ENCODE results near the gene KIAA1671. TPM values are rescaled to one million over a fixed set of nuclear protein-coding genes. Genes with fewer than 3 reads are reported as not detected.

Gene KIAA1671
- total RNA-seq, 4 donors from 2014 or later = 83.1 to 162 (median 105) TPM

GRCh38 chr22:24925586-24926427, 26.7 kb upstream of the KIAA1671 start:
- intact Hi-C loops (cut with DNase I; ENCODE audit: low total_unique reads) (no loop called here), in situ Hi-C loops (cut with MboI; ENCODE audit: low pct_ligation_motif_present in 1 of 4, low pct_unique_long_range_greater_than_20kb in 1 of 4, low sequenced_read_pairs in 3 of 4) (no loop called here)
- no peak for DNase-seq
- H3K4me1 ChIP-seq = peaks cover 0 to 3% (median 0%) of the 10 kb centered on the region in 4 donors
- no peaks in the 10 kb centered on the region for H3K9me3 ChIP-seq
- WGBS, 2 donors (ENCODE audit: low coverage in 1 of 2) = 32 to 63% methylated on average over 3 to 17 of the region's 17 CpGs
- no peak overlapping the region for H3K27ac ChIP-seq
- TF ChIP-seq EP300 (IDR thresholded peaks at IDR 0.05; ENCODE audit: low read depth) (no peak), CTCF (IDR thresholded peaks at IDR 0.05) (no peak), POLR2AphosphoS5 (IDR thresholded peaks at IDR 0.05) (no peak), POLR2A (IDR thresholded peaks at IDR 0.05) (no peak)
- H3K36me3 ChIP-seq = no peaks in the 10 kb centered on the region
- H3K27me3 ChIP-seq = no peaks in the 10 kb centered on the region
- H3K4me3 ChIP-seq = no peak overlapping the region

GRCh38 chr22:24926428-24926725, 26.1 kb upstream of the KIAA1671 start:
- Histone ChIP-seq H3K4me3 (no peak overlapping the region), H3K4me1 (peaks cover 0 to 3% (median 0%) of the 10 kb centered on the region in 4 donors), H3K27me3 (no peaks in the 10 kb centered on the region), H3K9me3 (no peaks in the 10 kb centered on the region), H3K27ac (no peak overlapping the region), H3K36me3 (no peaks in the 10 kb centered on the region)
- DNase-seq = no peak
- 40 to 60% methylated on average over 3 of the region's 3 CpGs for WGBS, 2 donors (ENCODE audit: low coverage in 1 of 2)
- intact Hi-C loops (cut with DNase I; ENCODE audit: low total_unique reads) = no loop called here
- in situ Hi-C loops (cut with MboI; ENCODE audit: low pct_ligation_motif_present in 1 of 4, low pct_unique_long_range_greater_than_20kb in 1 of 4, low sequenced_read_pairs in 3 of 4) = no loop called here
- TF ChIP-seq POLR2A (IDR thresholded peaks at IDR 0.05) (no peak), POLR2AphosphoS5 (IDR thresholded peaks at IDR 0.05) (no peak), CTCF (IDR thresholded peaks at IDR 0.05) (no peak), EP300 (IDR thresholded peaks at IDR 0.05; ENCODE audit: low read depth) (no peak)

GRCh38 chr22:24926849-24927579, 25.5 kb upstream of the KIAA1671 start:
- no peaks in the 10 kb centered on the region for H3K36me3 ChIP-seq
- intact Hi-C loops (cut with DNase I; ENCODE audit: low total_unique reads) (no loop called here), in situ Hi-C loops (cut with MboI; ENCODE audit: low pct_ligation_motif_present in 1 of 4, low pct_unique_long_range_greater_than_20kb in 1 of 4, low sequenced_read_pairs in 3 of 4) (no loop called here)
- no peak overlapping the region for H3K4me3 ChIP-seq
- TF ChIP-seq CTCF (IDR thresholded peaks at IDR 0.05) = no peak
- no peak for TF ChIP-seq EP300 (IDR thresholded peaks at IDR 0.05; ENCODE audit: low read depth)
- no peak for TF ChIP-seq POLR2A (IDR thresholded peaks at IDR 0.05)
- no peak for TF ChIP-seq POLR2AphosphoS5 (IDR thresholded peaks at IDR 0.05)
- no peak overlapping the region for H3K27ac ChIP-seq
- H3K27me3 ChIP-seq = no peaks in the 10 kb centered on the region
- DNase-seq = no peak
- no peaks in the 10 kb centered on the region for H3K9me3 ChIP-seq
- 100% methylated on average over 1 of the region's 1 CpG; no CpG with 5 or more reads in 1 of the 2 donors for WGBS, 2 donors (ENCODE audit: low coverage in 1 of 2)
- peaks cover 0 to 3% (median 0%) of the 10 kb centered on the region in 4 donors for H3K4me1 ChIP-seq

GRCh38 chr22:24928322-24928721, 24.2 kb upstream of the KIAA1671 start:
- in situ Hi-C loops (cut with MboI; ENCODE audit: low pct_ligation_motif_present in 1 of 4, low pct_unique_long_range_greater_than_20kb in 1 of 4, low sequenced_read_pairs in 3 of 4) (no loop called here), intact Hi-C loops (cut with DNase I; ENCODE audit: low total_unique reads) (no loop called here)
- Histone ChIP-seq H3K27ac (no peak overlapping the region), H3K4me1 (peaks cover 0 to 3% (median 0%) of the 10 kb centered on the region in 4 donors), H3K9me3 (no peaks in the 10 kb centered on the region), H3K4me3 (no peak overlapping the region), H3K27me3 (peaks cover 5% of the 10 kb centered on the region), H3K36me3 (no peaks in the 10 kb centered on the region)
- DNase-seq = no peak
- TF ChIP-seq POLR2A (IDR thresholded peaks at IDR 0.05) = no peak
- no peak for TF ChIP-seq CTCF (IDR thresholded peaks at IDR 0.05)
- 42% methylated on average over 7 of the region's 7 CpGs; no CpG with 5 or more reads in 1 of the 2 donors for WGBS, 2 donors (ENCODE audit: low coverage in 1 of 2)

Data from transverse colon (tissue), 4 donors.